Measurements from ENCODE around the gene ALDH5A1.
"Not testable (repeated sequence)": the region's sequence is repeated elsewhere in the genome, so short reads cannot be mapped to it uniquely, and the experiment has no call there.

The ALDH5A1 gene

GRCh38 chr6:24484657-24485323, 10.0 kb upstream of the ALDH5A1 start:
- DNase-seq (ENCODE audit: low read depth in 1 of 2, low spot score in 1 of 2) = no peak

- DNase-seq (ENCODE audit: low read depth in 1 of 2, low spot score in 1 of 2) = no peak
Observed at GRCh38 chr6:24486065-24486464, 8.7 kb upstream of the ALDH5A1 start.

- no peak for DNase-seq (ENCODE audit: low read depth in 1 of 2, low spot score in 1 of 2)
Observed at GRCh38 chr6:24489470-24489869, 5.3 kb upstream of the ALDH5A1 start, which contains the start of gene GPLD1. Gene GPLD1, minus strand, starts transcription at chr6:24489578. Its CDS starts 67 bp downstream, at chr6:24489511.

- DNase-seq (ENCODE audit: low read depth in 1 of 2, low spot score in 1 of 2) = no peak
Observed at GRCh38 chr6:24489881-24490280, 4.9 kb upstream of the ALDH5A1 start.

- DNase-seq (ENCODE audit: low read depth in 1 of 2, low spot score in 1 of 2) = no peak
Observed at GRCh38 chr6:24490948-24491347, 3.8 kb upstream of the ALDH5A1 start.

- DNase-seq (ENCODE audit: low read depth in 1 of 2, low spot score in 1 of 2) = no peak
Observed at GRCh38 chr6:24492475-24492874, 2.3 kb upstream of the ALDH5A1 start.

- DNase-seq (ENCODE audit: low read depth in 1 of 2, low spot score in 1 of 2) = no peak
Observed at GRCh38 chr6:24493945-24494820, 586 bp upstream of the ALDH5A1 start.

- DNase-seq (ENCODE audit: low read depth in 1 of 2, low spot score in 1 of 2) = no peak
Observed at GRCh38 chr6:24497254-24497970, 2.6 kb downstream of the ALDH5A1 start.

- no peak for DNase-seq (ENCODE audit: low read depth in 1 of 2, low spot score in 1 of 2)
Observed at GRCh38 chr6:24500683-24501082, 5.9 kb downstream of the ALDH5A1 start.

- DNase-seq (ENCODE audit: low read depth in 1 of 2, low spot score in 1 of 2) = no peak
Observed at GRCh38 chr6:24501374-24501773, 6.6 kb downstream of the ALDH5A1 start.

GRCh38 chr6:24501914-24502313, 7.1 kb downstream of the ALDH5A1 start:
- DNase-seq (ENCODE audit: low read depth in 1 of 2, low spot score in 1 of 2) = no peak

GRCh38 chr6:24504287-24504648, 9.5 kb downstream of the ALDH5A1 start:
- DNase-seq (ENCODE audit: low read depth in 1 of 2, low spot score in 1 of 2) = no peak

- no peak for DNase-seq (ENCODE audit: low read depth in 1 of 2, low spot score in 1 of 2)
Observed at GRCh38 chr6:24504649-24505586, 10.1 kb downstream of the ALDH5A1 start.

GRCh38 chr6:24506814-24507520, 12.2 kb downstream of the ALDH5A1 start:
- DNase-seq (ENCODE audit: low read depth in 1 of 2, low spot score in 1 of 2) = no peak

- DNase-seq (ENCODE audit: low read depth in 1 of 2, low spot score in 1 of 2) = not testable (repeated sequence)
Observed at GRCh38 chr6:24511976-24512375, 17.2 kb downstream of the ALDH5A1 start.

GRCh38 chr6:24513602-24514001, 18.8 kb downstream of the ALDH5A1 start:
- no peak for DNase-seq (ENCODE audit: low read depth in 1 of 2, low spot score in 1 of 2)

- no peak for DNase-seq (ENCODE audit: low read depth in 1 of 2, low spot score in 1 of 2)
Observed at GRCh38 chr6:24517659-24518543, 23.1 kb downstream of the ALDH5A1 start.

GRCh38 chr6:24520929-24521546, 26.3 kb downstream of the ALDH5A1 start:
- peak; percentile 9 to 13 for DNase-seq (ENCODE audit: low read depth in 1 of 2, low spot score in 1 of 2)

Measured in stimulated activated CD4-positive, alpha-beta T cell treated with anti-CD3 and anti-CD28 coated beads, Interleukin-15, amount 100 ng/mL, for 1 hour (primary cell).